Upper lobe of right lung (tissue), 1 donor: Measurements from ENCODE around the gene CFAP53. TPM values are rescaled to one million over a fixed set of nuclear protein-coding genes. Genes with fewer than 3 reads are reported as not detected.

ENCODE experiments used
- ATAC-seq: fragments of 200-7000 bp; cut with Tn5 transposase; one replicate; pipeline ENCODE4 v1.9.1; 2020; ENCODE audit warnings: mild to moderate bottlenecking, moderate library complexity
- DNase-seq: peaks from one replicate; pipeline ENCODE4 v3.0.0-alpha.2; 2020
- H3K27ac ChIP-seq: fragments of 200-600 bp; one replicate; pipeline ENCODE4 v1.8.0; 2022
- H3K27me3 ChIP-seq: fragments of 200-600 bp; one replicate; pipeline ENCODE4 v1.8.0; 2022; ENCODE audit warnings: mild to moderate bottlenecking
- H3K36me3 ChIP-seq: fragments of 200-600 bp; one replicate; pipeline ENCODE4 v1.8.0; 2022
- H3K4me1 ChIP-seq: fragments of 200-600 bp; one replicate; pipeline ENCODE4 v1.8.0; 2022
- H3K4me3 ChIP-seq: fragments of 200-600 bp; one replicate; pipeline ENCODE4 v1.8.0; 2022; ENCODE audit warnings: mild to moderate bottlenecking
- H3K9me3 ChIP-seq: fragments of 200-600 bp; one replicate; pipeline ENCODE4 v1.8.0; 2022
- intact Hi-C: fragments of 100-400 bp; cut with DNase I; formaldehyde crosslinking; loops from one replicate; pipeline ENCODE4 v1.11.0; 2022
- total RNA-seq: library from RNA; stranded (reverse); fragmentation: NEBNext Ultra II Directional; extraction: Animal tissue kit (Norgen Biotek cat#: 25700); gene quantifications from one replicate; pipeline ENCODE4 v1.2.1, GENCODE V29; 2021
- TF ChIP-seq, protein P1 (sequence below): fragments of 200-600 bp; IDR thresholded peaks from one replicate; pipeline ENCODE4 v1.8.0; 2022; ENCODE audit warnings: antibody characterized with exemption
- donor health status: DM: no; HTN: yes; CAD: no; lungs with severe emphysema.

Gene CFAP53
- total RNA-seq, 1 donor from 2014 or later, result not detected

DNA sequence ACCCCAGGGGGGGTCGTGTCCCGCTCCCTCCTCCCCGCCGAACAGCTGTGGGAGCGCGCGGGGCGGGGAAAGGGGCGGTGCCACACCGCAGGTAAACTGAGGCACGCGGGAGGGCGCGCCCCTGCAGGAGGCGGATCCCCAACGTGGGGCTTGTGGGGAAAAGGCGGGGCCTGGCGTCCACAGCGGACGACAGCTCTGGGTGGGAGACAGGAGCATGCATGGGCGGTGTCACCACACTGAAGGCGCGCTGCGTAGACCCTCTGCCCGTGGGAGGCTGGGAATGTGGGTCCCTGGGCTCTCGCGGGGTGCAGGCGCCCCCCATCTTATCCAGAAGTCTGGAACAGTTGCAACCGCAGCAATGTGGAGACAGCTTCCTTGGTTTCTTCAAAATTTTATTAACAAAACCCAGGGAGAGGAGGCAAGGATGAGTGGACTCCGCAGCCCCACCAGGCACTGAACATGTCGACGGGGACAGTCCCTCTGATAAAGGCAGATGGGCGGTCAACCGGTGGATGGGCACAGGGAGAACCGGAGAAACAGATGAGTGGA is 15.8 kb upstream of the CFAP53 start:
- DNase-seq (no peak), ATAC-seq (no peak)
- H3K27me3 ChIP-seq, result no peaks in the 10 kb centered on the region
- H3K36me3 ChIP-seq, result peaks cover 44% of the 10 kb centered on the region
- intact Hi-C loops, result no loop called here
- H3K27ac ChIP-seq, result peak overlapping the region; percentile 94
- H3K9me3 ChIP-seq, result no peaks in the 10 kb centered on the region
- H3K4me3 ChIP-seq, result peak overlapping the region; percentile 96
- TF ChIP-seq, protein P1, sequence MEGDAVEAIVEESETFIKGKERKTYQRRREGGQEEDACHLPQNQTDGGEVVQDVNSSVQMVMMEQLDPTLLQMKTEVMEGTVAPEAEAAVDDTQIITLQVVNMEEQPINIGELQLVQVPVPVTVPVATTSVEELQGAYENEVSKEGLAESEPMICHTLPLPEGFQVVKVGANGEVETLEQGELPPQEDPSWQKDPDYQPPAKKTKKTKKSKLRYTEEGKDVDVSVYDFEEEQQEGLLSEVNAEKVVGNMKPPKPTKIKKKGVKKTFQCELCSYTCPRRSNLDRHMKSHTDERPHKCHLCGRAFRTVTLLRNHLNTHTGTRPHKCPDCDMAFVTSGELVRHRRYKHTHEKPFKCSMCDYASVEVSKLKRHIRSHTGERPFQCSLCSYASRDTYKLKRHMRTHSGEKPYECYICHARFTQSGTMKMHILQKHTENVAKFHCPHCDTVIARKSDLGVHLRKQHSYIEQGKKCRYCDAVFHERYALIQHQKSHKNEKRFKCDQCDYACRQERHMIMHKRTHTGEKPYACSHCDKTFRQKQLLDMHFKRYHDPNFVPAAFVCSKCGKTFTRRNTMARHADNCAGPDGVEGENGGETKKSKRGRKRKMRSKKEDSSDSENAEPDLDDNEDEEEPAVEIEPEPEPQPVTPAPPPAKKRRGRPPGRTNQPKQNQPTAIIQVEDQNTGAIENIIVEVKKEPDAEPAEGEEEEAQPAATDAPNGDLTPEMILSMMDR, result no peak
- H3K4me1 ChIP-seq, result peaks cover 26% of the 10 kb centered on the region

DNA sequence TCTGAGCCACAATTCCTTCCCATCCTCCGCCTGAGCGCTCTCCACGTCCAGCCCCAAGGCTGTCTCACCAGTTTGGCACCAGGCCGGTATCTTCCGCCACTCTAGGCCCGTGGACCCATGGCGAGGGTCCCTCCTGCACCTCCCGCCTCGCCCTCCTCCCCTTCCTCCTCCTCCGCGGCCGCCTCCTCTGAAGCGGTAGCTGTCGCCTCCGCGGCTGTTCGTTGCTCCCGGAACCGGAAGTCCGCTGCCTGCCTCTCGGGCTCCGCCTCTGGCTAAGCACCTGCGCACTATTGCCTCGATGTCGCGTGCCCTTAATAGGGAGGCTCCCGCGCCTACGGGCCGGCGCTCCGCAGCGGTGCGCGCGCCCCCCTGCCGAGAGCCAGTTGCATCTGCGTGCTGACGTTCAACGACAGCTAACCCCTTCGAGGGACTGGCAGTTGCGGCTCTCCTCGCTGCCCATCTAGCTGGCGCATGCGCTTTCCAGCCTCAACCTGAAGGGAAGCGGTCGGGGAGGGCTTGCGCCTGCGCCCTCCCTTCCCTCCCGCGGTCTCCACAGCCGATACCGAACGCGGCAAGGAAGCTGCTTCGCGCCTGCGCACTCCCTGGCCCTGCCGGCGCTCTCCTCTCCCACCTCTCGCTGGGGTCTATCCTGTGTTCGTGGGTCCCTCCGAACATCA is 15.1 kb upstream of the CFAP53 start, which contains the start of gene MBD1:
Gene MBD1 (minus strand): TSS at position 229 of the 677 bp plus-strand sequence. CDS start 1,531 bp downstream, outside the sequence.
- H3K9me3 ChIP-seq, result no peaks in the 10 kb centered on the region
- H3K4me1 ChIP-seq, result peaks cover 26% of the 10 kb centered on the region
- DNase-seq (peak; percentile 99), ATAC-seq (peak; percentile 96)
- peak within 1 kb of the TSS; percentile 96 for H3K4me3 ChIP-seq
- H3K36me3 ChIP-seq, result peaks cover 50% of the 10 kb centered on the region
- peak within 1 kb of the TSS; percentile 94 for H3K27ac ChIP-seq
- TF ChIP-seq, protein P1, result peak; percentile 49
- H3K27me3 ChIP-seq, result no peaks in the 10 kb centered on the region
- intact Hi-C loops, result no loop called here

DNA sequence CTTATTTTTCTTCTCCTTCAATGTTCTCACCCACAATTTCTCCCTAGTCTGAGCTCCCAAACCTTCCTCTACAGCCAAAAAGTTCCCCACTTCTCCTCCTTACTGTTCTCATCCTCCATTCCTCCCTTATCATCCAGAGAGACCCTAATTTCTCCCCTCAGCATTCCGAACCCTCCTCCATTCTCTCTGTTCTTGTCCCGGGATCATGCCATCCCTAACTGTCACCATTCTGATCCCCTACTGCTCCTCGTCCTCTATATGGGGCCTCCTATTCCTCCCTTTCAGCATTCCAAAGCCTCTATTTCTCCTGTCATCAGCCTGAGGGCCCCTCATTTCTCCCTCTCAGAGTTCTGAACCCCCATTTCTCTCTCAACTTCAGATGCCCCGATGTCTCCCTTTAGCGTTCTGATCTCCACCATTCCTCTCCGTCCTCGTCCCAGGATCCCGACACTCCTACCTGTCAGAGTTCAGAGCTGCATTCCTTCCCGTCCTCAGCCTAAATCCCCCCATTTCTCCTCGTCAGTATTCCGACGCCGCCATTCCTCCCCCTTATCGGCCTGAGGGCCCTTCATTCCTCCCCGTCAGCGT is 14.5 kb upstream of the CFAP53 start:
- DNase-seq, result no peak
- TF ChIP-seq, protein P1, result no peak
- intact Hi-C loops, result no loop called here
- Histone ChIP-seq H3K4me1 (peaks cover 26% of the 10 kb centered on the region), H3K36me3 (peaks cover 56% of the 10 kb centered on the region), H3K27me3 (no peaks in the 10 kb centered on the region), H3K9me3 (no peaks in the 10 kb centered on the region), H3K4me3 (peak overlapping the region; percentile 96), H3K27ac (peak overlapping the region; percentile 94)
- ATAC-seq, result no peak

DNA sequence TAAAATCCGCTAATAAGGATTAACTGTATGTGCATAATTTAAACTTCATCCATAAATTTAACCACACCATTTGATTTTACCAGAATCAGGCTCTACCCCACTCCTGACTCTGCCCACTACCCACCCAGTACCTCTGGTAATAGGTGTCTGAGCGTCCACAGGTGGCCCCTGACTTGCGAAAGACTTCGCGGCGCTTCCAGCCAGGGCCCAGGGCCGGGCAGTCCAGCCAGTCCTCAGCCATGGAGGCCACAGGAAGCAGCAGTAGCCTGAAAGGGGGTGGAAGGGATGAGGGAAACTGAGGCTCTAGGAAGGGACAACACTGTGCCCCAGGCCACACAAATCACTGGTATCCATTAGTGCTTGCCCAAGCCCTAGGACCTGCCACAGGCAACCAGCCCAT is 13.5 kb upstream of the CFAP53 start:
- DNase-seq, result no peak
- Histone ChIP-seq H3K36me3 (peaks cover 67% of the 10 kb centered on the region), H3K27ac (no peak overlapping the region), H3K27me3 (no peaks in the 10 kb centered on the region), H3K4me3 (peak overlapping the region; percentile 96), H3K9me3 (no peaks in the 10 kb centered on the region), H3K4me1 (peaks cover 26% of the 10 kb centered on the region)
- TF ChIP-seq, protein P1, result no peak
- intact Hi-C loops, result no loop called here
- no peak for ATAC-seq

DNA sequence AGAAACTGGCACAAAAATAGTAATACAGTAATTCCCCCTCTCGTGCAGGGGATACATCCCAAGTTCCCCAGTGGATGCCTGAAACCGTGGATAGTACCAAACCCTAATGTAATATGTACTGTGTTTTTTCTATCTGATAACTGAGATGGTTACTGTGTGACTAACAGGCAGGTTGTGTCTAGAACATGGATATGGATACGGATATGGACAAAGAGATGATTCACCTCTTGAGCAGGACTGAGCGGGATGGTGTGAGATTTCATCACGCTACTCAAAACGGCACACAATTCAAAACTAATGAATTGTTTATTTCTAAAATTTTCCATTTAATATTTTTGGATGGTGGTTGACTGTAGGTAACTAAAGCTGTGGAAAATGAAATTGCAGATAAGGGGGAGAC is 11.6 kb upstream of the CFAP53 start:
- no peaks in the 10 kb centered on the region for H3K27me3 ChIP-seq
- intact Hi-C loops, result no loop called here
- peaks cover 26% of the 10 kb centered on the region for H3K4me1 ChIP-seq
- no peak overlapping the region for H3K4me3 ChIP-seq
- DNase-seq (no peak), ATAC-seq (no peak)
- H3K27ac ChIP-seq, result no peak overlapping the region
- TF ChIP-seq, protein P1, result no peak
- peaks cover 73% of the 10 kb centered on the region for H3K36me3 ChIP-seq
- H3K9me3 ChIP-seq, result no peaks in the 10 kb centered on the region
